Measurements from ENCODE around the gene RASAL3. TPM values are rescaled to one million over a fixed set of nuclear protein-coding genes. Genes with fewer than 3 reads are reported as not detected.

RASAL3 gene
- total RNA-seq, 4 donors from 2014 or later = 2.5 to 3.9 (median 2.8) TPM

DNA sequence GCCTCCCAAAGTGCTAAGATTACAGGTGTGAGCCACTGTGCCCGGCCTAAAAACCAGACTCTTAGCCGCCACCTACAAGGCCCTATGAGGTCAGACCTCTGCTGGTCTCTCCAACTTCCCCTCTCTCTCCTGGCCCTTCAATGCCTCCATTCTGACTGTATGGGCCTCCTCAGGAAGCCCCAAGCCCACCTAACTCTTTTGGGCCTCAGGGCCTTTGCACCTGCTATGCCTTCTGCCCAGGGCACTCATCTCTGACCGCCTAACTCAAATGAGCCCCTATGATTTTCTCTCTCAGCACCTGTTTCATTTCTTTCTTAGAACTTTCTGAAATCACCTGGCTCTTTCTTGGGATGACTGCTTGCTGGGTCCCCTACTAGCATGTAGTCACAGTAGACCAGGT, 21.0 kb downstream of the RASAL3 start:
- TF ChIP-seq, protein P1, sequence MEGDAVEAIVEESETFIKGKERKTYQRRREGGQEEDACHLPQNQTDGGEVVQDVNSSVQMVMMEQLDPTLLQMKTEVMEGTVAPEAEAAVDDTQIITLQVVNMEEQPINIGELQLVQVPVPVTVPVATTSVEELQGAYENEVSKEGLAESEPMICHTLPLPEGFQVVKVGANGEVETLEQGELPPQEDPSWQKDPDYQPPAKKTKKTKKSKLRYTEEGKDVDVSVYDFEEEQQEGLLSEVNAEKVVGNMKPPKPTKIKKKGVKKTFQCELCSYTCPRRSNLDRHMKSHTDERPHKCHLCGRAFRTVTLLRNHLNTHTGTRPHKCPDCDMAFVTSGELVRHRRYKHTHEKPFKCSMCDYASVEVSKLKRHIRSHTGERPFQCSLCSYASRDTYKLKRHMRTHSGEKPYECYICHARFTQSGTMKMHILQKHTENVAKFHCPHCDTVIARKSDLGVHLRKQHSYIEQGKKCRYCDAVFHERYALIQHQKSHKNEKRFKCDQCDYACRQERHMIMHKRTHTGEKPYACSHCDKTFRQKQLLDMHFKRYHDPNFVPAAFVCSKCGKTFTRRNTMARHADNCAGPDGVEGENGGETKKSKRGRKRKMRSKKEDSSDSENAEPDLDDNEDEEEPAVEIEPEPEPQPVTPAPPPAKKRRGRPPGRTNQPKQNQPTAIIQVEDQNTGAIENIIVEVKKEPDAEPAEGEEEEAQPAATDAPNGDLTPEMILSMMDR (IDR thresholded peaks at IDR 0.05) = no peak
- TF ChIP-seq POLR2A (IDR thresholded peaks at IDR 0.05; ENCODE audit: low read depth) = no peak
- H3K36me3 ChIP-seq = peaks cover 0 to 51% (median 31%) of the 10 kb centered on the region in 4 donors

DNA sequence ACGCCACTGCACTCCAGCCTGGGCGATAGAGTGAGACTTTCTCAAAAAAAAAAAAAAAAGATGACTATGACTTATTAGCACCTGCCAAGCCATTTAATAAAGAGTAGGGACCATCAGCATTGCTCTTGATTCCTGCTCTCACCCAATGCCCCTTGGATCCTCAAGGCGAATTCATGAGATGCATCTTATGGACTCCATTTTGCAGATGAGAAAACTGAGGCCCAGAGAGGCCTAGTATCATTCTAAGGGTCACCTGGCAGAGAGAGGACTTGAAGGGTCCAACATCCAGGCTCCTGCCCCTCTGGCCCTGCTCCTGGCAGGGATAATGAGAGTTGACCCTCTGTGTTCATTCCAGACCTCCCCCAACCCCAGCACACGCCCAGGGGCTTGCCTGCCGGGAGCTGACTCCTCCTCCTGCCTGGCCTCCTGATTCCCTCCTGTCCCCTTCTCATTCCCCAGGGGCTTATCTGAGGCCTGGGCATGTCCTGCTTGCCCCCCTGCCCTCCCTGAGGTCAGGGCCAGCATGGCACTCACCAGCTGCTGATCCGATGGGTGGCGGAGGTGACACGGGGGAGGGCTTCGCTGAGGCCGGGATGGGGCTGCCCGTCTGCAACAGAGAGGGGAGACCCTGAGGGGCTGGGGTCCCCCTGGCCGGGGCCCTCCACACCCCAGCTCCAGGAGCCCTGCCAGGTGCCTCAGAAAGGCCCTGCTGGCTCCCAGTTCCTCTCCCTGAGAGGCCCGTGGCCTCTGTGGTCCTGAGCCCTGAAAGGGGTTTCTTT, 22.0 kb downstream of the RASAL3 start:
- no peaks in the 10 kb centered on the region for H3K27me3 ChIP-seq
- intact Hi-C loops (cut with DNase I) = no loop called here
- 82% methylated on average over 10 of the region's 13 CpGs for WGBS
- H3K9me3 ChIP-seq = no peaks in the 10 kb centered on the region
- DNase-seq (ENCODE audit: extremely low spot score) = no peak
- H3K4me1 ChIP-seq = peaks cover 13 to 30% (median 23%) of the 10 kb centered on the region in 4 donors
- TF ChIP-seq, protein P1 (IDR thresholded peaks at IDR 0.05) = no peak
- TF ChIP-seq POLR2A (IDR thresholded peaks at IDR 0.05; ENCODE audit: low read depth) = no peak
- TF ChIP-seq EP300 (IDR thresholded peaks at IDR 0.05) = no peak
- no peak for TF ChIP-seq POLR2AphosphoS5 (IDR thresholded peaks at IDR 0.05)
- no peak overlapping the region for H3K4me3 ChIP-seq
- H3K27ac ChIP-seq (replicated peaks in 1 of 4) = no peak overlapping the region
- H3K36me3 ChIP-seq = peaks cover 0 to 43% (median 30%) of the 10 kb centered on the region in 4 donors

More for the DNA sequence above, 21.0 kb downstream of the RASAL3 start:
- 98% methylated on average over 3 of the region's 3 CpGs for WGBS
- intact Hi-C loops (cut with DNase I) = no loop called here
- Histone ChIP-seq H3K9me3 (no peaks in the 10 kb centered on the region), H3K4me3 (no peak overlapping the region), H3K27me3 (no peaks in the 10 kb centered on the region), H3K4me1 (peaks cover 3 to 21% (median 18%) of the 10 kb centered on the region in 4 donors), H3K27ac (replicated peaks in 1 of 4) (no peak overlapping the region)
- no peak for DNase-seq (ENCODE audit: extremely low spot score)

DNA sequence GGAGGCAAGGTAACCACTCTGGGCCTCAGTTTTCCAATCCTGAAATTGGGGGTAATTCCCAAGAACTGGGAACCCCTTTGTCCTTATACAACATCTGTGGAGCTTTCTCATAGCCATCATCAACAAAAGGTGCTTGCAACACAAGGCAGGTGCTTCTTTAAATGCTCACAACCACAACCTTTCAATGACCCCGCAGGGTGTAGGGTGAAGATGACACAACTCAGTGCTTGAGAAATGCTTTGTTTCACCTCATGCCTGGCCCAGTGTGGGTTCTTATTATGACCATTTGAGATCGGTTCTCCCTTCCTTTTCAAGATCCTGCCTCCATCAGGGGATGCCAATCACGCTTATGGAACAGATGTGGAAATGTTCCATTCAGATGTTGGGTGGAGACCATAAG, 23.0 kb downstream of the RASAL3 start:
- no peak overlapping the region for H3K4me3 ChIP-seq
- H3K27ac ChIP-seq (replicated peaks in 1 of 4) = no peak overlapping the region
- peaks cover 0 to 38% (median 31%) of the 10 kb centered on the region in 4 donors for H3K36me3 ChIP-seq
- no peak for DNase-seq (ENCODE audit: extremely low spot score)
- WGBS = 83% methylated on average over 3 of the region's 3 CpGs
- peaks cover 23 to 40% (median 28%) of the 10 kb centered on the region in 4 donors for H3K4me1 ChIP-seq
- H3K27me3 ChIP-seq = no peaks in the 10 kb centered on the region
- intact Hi-C loops (cut with DNase I) = no loop called here
- H3K9me3 ChIP-seq = no peaks in the 10 kb centered on the region
- TF ChIP-seq, protein P1 (IDR thresholded peaks at IDR 0.05) = no peak
- no peak for TF ChIP-seq POLR2AphosphoS5 (IDR thresholded peaks at IDR 0.05)
- TF ChIP-seq POLR2A (IDR thresholded peaks at IDR 0.05; ENCODE audit: low read depth) = no peak
- no peak for TF ChIP-seq EP300 (IDR thresholded peaks at IDR 0.05)

DNA sequence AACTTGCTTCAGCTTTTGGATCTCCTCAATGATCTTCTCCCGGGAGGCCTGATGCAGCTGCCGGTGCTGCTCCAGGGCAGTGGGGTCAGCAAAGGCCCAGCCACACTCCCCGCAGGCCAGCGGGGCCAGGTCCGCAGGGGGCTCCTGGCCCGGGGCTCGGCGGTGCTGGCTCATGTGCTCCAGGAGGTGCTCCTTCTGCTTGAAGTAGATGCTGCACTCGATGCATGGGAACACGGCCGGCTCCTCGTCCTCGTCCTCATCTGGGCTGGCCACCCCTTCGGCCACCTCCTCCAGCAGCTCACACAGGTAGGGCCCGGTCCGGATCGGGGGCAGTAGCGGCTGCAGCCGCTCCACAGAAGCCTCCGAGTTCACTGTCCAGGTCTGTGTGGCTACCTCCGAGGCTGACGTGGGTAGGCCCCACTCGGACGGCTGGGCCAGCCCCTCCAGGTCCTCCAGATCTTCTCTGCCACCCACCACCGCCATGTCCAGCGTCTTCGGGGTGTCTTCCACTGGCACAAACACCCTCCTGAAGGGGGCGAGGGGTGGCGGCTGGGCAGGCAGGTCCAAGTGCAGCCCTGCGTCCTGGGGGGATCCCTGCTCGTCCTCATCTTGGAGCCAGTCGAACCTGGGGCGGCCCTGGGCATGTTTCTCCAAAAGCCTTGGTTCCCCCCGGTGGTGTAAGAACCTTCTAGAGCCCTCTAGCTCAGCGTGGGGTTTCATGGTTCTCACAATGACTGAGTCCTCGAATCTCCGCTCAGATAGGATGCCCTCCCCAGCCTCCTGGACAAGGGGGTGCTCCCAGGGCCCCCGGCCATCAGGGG, 24.3 kb downstream of the RASAL3 start:
- DNase-seq (ENCODE audit: extremely low spot score) = no peak
- intact Hi-C loops (cut with DNase I) = no loop called here
- Histone ChIP-seq H3K27me3 (no peaks in the 10 kb centered on the region), H3K4me1 (peaks cover 20 to 36% (median 27%) of the 10 kb centered on the region in 4 donors), H3K36me3 (peaks cover 0 to 27% (median 26%) of the 10 kb centered on the region in 4 donors), H3K4me3 (no peak overlapping the region), H3K27ac (replicated peaks in 1 of 4) (no peak overlapping the region), H3K9me3 (no peaks in the 10 kb centered on the region)
- TF ChIP-seq, protein P1 (IDR thresholded peaks at IDR 0.05) = no peak
- TF ChIP-seq POLR2AphosphoS5 (IDR thresholded peaks at IDR 0.05) = no peak
- TF ChIP-seq EP300 (IDR thresholded peaks at IDR 0.05) = no peak
- no peak for TF ChIP-seq POLR2A (IDR thresholded peaks at IDR 0.05; ENCODE audit: low read depth)
- 88% methylated on average over 21 of the region's 38 CpGs for WGBS

All from esophagus muscularis mucosa (tissue), 4 donors.